Measurements from ENCODE around the gene STARD7. TPM values are rescaled to one million over a fixed set of nuclear protein-coding genes. Genes with fewer than 3 reads are reported as not detected.

The STARD7 gene
- total and polyA plus RNA-seq, 2 of the 13 experiments (the other 11 are each of a cell fraction or from before 2014, with no cell fraction given): 88.2 to 300 TPM

- no peak for TF ChIP-seq CCDC6 (CRISPR knock-in tag; IDR thresholded peaks at IDR 0.05)
- no peak for TF ChIP-seq ZNF678 (CRISPR knock-in tag; IDR thresholded peaks at IDR 0.05)
- peak; percentile 80 for TF ChIP-seq GATAD2A (CRISPR knock-in tag; IDR thresholded peaks at IDR 0.05)
- TF ChIP-seq KLF6 (CRISPR knock-in tag; IDR thresholded peaks at IDR 0.05): peak; percentile 79; the same call in 1 of the 2 replicates
- peak; percentile 76 for TF ChIP-seq ZGPAT (CRISPR knock-in tag; IDR thresholded peaks at IDR 0.05)
- TF ChIP-seq, protein P1, sequence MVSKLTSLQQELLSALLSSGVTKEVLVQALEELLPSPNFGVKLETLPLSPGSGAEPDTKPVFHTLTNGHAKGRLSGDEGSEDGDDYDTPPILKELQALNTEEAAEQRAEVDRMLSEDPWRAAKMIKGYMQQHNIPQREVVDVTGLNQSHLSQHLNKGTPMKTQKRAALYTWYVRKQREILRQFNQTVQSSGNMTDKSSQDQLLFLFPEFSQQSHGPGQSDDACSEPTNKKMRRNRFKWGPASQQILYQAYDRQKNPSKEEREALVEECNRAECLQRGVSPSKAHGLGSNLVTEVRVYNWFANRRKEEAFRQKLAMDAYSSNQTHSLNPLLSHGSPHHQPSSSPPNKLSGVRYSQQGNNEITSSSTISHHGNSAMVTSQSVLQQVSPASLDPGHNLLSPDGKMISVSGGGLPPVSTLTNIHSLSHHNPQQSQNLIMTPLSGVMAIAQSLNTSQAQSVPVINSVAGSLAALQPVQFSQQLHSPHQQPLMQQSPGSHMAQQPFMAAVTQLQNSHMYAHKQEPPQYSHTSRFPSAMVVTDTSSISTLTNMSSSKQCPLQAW (CRISPR knock-in tag; IDR thresholded peaks at IDR 0.05): peak; percentile 57; the same call in 1 of the 2 replicates
- no peak for TF ChIP-seq KLF13 (CRISPR knock-in tag; IDR thresholded peaks at IDR 0.05)
- TF ChIP-seq, protein P2, sequence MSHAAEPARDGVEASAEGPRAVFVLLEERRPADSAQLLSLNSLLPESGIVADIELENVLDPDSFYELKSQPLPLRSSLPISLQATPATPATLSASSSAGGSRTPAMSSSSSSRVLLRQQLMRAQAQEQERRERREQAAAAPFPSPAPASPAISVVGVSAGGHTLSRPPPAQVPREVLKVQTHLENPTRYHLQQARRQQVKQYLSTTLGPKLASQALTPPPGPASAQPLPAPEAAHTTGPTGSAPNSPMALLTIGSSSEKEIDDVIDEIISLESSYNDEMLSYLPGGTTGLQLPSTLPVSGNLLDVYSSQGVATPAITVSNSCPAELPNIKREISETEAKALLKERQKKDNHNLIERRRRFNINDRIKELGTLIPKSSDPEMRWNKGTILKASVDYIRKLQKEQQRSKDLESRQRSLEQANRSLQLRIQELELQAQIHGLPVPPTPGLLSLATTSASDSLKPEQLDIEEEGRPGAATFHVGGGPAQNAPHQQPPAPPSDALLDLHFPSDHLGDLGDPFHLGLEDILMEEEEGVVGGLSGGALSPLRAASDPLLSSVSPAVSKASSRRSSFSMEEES (CRISPR knock-in tag; IDR thresholded peaks at IDR 0.05): peak; percentile 37; the same call in 1 of the 2 replicates
- TF ChIP-seq PAX8 (CRISPR knock-in tag; IDR thresholded peaks at IDR 0.05; ENCODE audit: borderline replicate concordance): no peak
- TF ChIP-seq HCFC1 (IDR thresholded peaks at IDR 0.05; ENCODE audit: low read depth, low read length): 0 out of 2 replicates have a peak, but pooled peaks have one; percentile 25
- TF ChIP-seq CHD4 (IDR thresholded peaks at IDR 0.05; ENCODE audit: borderline replicate concordance, low read length): no peak
- TF ChIP-seq DNMT1 (CRISPR knock-in tag; IDR thresholded peaks at IDR 0.05): no peak
- TF ChIP-seq ZNF878 (CRISPR knock-in tag; IDR thresholded peaks at IDR 0.05): peak; percentile 18; the same call in 1 of the 2 replicates
- peak; percentile 53; the same call in 1 of the 2 replicates for TF ChIP-seq ZNF317 (CRISPR knock-in tag; IDR thresholded peaks at IDR 0.05)
- TF ChIP-seq EED (CRISPR knock-in tag; IDR thresholded peaks at IDR 0.05): 0 out of 2 replicates have a peak, but pooled peaks have one; percentile 49
- 0 out of 2 replicates have a peak, but pooled peaks have one; percentile 1 for TF ChIP-seq MAX (IDR thresholded peaks at IDR 0.05)
- TF ChIP-seq CEBPG (CRISPR knock-in tag; IDR thresholded peaks at IDR 0.05): 0 out of 2 replicates have a peak, but pooled peaks have one; percentile 32
- no peak for TF ChIP-seq FOXM1 (CRISPR knock-in tag; IDR thresholded peaks at IDR 0.05)
- peak; percentile 86; the same call in 1 of the 2 replicates for TF ChIP-seq ARID3A (IDR thresholded peaks at IDR 0.05; ENCODE audit: low read depth, low read length)
- TF ChIP-seq SIX1 (CRISPR knock-in tag; IDR thresholded peaks at IDR 0.05; ENCODE audit: borderline replicate concordance): 0 out of 2 replicates have a peak, but pooled peaks have one; percentile 31
- no peak for TF ChIP-seq HNRNPL (IDR thresholded peaks at IDR 0.05; ENCODE audit: low read depth, low read length)
- peak; percentile 51; the same call in 1 of the 2 replicates for TF ChIP-seq MIER2 (CRISPR knock-in tag; IDR thresholded peaks at IDR 0.05)
- 0 out of 2 replicates have a peak, but pooled peaks have one; percentile 50 for TF ChIP-seq NFKBIZ (CRISPR knock-in tag; IDR thresholded peaks at IDR 0.05)
Observed at GRCh38 chr2:96251721-96252292, 43.2 kb upstream of the STARD7 start (continued).
